MG63 (cell line): Measurements from ENCODE around the gene NUMBL. TPM values are rescaled to one million over a fixed set of nuclear protein-coding genes. Genes with fewer than 3 reads are reported as not detected.
"Not testable (repeated sequence)": the region's sequence is repeated elsewhere in the genome, so short reads cannot be mapped to it uniquely, and the experiment has no call there.

ENCODE experiments used
- DNase-seq: peaks from one replicate; pipeline ENCODE4 v3.0.0-alpha.2; 2020
- H3K27me3 ChIP-seq: fragments of 250-450 bp; sonication (Bioruptor Pico); 2 replicates; pipeline ENCODE4 v1.5.1; 2020; ENCODE audit warnings: mild to moderate bottlenecking, moderate library complexity
- H3K36me3 ChIP-seq: fragments of 250-450 bp; sonication (Bioruptor Pico); 2 replicates; pipeline ENCODE4 v1.5.1; 2020; ENCODE audit warnings: mild to moderate bottlenecking, moderate library complexity
- H3K4me3 ChIP-seq: fragments of 250-450 bp; sonication (Bioruptor Pico); 2 replicates; pipeline ENCODE4 v1.5.1; 2020; ENCODE audit warnings: mild to moderate bottlenecking, moderate library complexity
- H3K9me3 ChIP-seq: fragments of 250-450 bp; sonication (Bioruptor Pico); 2 replicates; pipeline ENCODE4 v1.5.1; 2020; ENCODE audit warnings: mild to moderate bottlenecking, moderate library complexity
- total RNA-seq: library from RNA; depleted of rRNA; stranded (reverse); fragments of >200 nt; shearing (Covaris generic); gene quantifications from 2 replicates; pipeline ENCODE4 v1.2.3, GENCODE V29; 2014; ENCODE audit warnings: low replicate concordance

Gene NUMBL
- total RNA-seq, 1 experiment from 2014 or later, result 42.8 TPM

DNA sequence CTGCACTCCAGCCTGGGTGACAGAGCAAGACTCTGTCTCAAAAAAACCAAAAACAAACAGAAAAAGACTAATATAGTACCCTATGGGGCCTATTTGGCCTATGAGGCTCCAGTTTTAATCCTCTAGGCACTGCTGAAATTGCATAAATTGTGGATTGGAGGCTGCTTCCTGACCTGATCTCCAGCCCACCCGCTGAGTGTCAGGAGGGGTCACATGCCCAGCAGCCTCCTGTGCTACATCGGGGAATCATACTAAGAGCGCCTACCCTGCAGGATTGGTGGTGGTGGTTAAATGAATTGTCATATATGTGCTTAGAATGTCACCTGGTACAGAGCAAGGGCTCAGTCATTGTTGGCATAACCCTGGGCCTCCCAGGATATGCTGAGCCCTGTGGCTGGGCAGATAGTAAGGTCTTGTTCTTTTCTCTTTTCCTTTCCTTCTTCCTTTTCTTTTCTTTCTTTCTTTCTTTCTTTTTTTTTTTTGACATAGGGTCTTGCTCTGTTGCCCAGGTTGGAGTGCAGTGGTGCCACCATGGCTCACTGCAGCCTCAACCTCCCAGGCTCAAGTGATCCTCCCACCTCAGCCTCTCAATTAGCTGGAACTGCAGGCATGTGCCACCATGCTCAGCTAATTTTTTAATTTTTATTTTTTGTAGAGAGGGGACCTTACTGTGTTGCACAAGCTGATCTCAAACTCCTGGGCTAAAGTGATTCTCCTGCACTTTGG lies 58.0 kb downstream of the NUMBL start:
- Histone ChIP-seq H3K27me3 (no peaks in the 10 kb centered on the region), H3K4me3 (no peak overlapping the region), H3K36me3 (peaks cover 32% of the 10 kb centered on the region), H3K9me3 (no peaks in the 10 kb centered on the region)
- no peak for DNase-seq

DNA sequence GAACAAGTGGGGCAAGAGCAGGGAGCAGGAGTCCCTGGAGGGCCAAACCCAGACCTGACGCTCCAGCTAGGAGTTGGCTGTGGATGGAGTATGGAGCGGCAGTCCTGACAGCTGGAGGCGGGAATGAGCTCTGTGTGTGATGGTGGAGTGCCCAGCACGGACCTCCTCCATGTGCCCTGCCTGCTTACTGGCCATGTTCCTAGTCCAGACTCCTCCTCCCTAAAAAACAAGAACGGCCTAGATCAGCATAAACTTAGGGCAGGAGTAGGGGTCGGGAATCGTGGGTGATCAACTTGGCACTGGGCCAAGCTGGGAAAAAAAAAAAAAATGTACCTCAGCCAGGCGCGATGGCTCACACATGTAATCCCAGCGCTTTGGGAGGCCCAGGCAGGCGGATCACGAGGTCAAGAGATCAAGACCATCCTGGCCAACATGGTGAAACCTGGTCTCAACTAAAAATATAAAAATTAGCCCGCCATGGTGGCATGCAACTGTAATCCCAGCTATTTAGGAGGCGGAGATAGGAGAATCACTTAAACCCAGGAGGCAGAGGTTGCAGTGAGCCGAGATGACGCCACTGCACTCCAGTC lies 59.8 kb downstream of the NUMBL start:
- Histone ChIP-seq H3K9me3 (no peaks in the 10 kb centered on the region), H3K27me3 (no peaks in the 10 kb centered on the region), H3K36me3 (peaks cover 47% of the 10 kb centered on the region), H3K4me3 (no peak overlapping the region)
- no peak for DNase-seq

DNA sequence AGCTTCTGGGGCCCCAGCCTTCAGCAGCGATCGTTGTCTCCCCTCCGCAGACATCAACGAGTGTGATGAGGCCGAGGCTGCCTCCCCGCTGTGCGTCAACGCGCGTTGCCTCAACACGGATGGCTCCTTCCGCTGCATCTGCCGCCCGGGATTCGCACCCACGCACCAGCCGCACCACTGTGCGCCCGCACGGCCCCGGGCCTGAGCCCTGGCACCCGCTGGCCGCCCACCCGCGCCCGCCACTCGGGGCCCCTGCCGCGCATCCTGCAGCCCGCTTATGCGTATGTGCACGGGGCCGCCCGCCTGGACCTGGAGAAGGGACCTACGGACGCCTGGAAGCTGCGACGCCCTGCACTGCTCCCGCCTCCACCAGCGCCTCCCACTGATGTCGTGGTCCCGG lies 61.1 kb downstream of the NUMBL start:
- Histone ChIP-seq H3K9me3 (no peaks in the 10 kb centered on the region), H3K4me3 (no peak overlapping the region), H3K36me3 (peaks cover 58% of the 10 kb centered on the region), H3K27me3 (no peaks in the 10 kb centered on the region)
- DNase-seq, result no peak

DNA sequence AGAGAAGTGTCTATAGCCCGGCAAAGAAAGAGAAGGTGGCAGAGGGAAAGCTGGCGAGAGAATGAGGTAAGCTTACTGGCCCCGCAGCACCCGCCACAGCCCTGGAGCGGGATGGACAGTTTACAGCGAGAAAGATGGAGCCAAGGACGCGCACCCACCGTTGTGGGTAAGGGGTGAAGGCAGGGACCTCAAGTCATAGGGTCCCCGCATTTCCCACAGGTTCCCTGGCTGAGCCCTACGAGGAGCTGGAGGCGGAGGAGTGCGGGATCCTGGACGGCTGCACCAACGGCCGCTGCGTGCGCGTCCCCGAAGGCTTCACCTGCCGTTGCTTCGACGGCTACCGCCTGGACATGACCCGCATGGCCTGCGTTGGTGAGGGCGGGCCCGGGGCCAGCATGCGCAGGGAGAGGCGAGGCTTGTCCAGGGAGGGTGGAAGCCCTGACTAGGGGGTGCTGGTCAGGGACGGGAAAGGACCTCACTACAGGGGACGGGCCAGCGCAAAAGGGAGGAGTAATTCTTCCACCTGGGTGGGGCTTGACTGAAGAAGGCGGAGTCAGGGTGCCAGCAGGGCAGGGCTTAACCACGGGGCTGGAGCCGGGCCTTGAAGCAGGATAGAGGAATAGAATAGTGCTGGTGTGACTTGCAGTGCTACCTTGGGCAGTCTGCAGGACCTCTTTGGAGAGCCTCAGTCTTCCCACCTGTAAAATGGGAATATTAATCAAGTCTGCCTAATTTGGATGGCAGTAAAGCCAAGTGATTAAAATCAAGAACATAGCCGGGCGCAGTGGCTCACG lies 62.8 kb downstream of the NUMBL start:
- H3K36me3 ChIP-seq, result peaks cover 74% of the 10 kb centered on the region
- no peak for DNase-seq

DNA sequence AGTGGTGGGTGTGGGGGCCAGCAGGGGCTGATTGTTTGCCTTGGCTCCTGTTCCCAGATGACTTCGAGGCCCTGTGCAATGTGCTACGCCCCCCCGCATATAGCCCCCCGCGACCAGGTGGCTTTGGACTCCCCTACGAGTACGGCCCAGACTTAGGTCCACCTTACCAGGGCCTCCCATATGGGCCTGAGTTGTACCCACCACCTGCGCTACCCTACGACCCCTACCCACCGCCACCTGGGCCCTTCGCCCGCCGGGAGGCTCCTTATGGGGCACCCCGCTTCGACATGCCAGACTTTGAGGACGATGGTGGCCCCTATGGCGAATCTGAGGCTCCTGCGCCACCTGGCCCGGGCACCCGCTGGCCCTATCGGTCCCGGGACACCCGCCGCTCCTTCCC lies 63.5 kb downstream of the NUMBL start:
- Histone ChIP-seq H3K9me3 (no peaks in the 10 kb centered on the region), H3K36me3 (peaks cover 82% of the 10 kb centered on the region), H3K27me3 (no peaks in the 10 kb centered on the region), H3K4me3 (no peak overlapping the region)
- DNase-seq, result no peak

More for the DNA sequence above, 62.8 kb downstream of the NUMBL start:
- Histone ChIP-seq H3K27me3 (no peaks in the 10 kb centered on the region), H3K4me3 (no peak overlapping the region), H3K9me3 (no peaks in the 10 kb centered on the region)

DNA sequence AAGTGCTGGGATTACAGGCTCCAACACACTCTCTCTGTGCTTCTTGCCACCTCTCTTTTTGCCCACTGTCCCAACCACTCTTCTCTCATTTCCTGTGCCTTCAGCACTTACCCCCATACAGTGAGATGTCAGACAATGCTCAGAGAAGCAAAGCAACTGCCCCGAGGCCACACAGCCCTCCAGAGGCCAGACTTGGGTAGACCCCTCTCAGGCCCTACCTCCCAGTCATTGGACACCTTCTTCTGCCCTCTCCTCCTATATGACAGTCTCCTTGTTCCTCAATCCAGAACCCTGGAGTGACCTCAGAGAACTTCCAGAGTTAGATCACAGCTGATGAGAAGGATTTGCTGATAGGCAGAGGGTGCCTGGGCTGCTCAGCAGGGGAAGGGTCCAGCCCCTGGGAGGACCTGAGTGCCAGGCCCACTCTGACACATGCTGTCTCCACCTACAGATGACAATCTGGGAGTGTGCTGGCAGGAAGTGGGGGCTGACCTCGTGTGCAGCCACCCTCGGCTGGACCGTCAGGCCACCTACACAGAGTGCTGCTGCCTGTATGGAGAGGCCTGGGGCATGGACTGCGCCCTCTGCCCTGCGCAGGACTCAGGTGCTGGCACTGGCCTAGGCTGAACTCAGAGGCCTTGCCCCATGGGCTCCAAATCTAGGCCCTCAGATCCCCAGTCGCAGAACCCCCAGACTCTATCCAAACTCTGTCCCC lies 64.9 kb downstream of the NUMBL start:
- DNase-seq, result no peak
- Histone ChIP-seq H3K4me3 (no peak overlapping the region), H3K36me3 (peaks cover 88% of the 10 kb centered on the region), H3K9me3 (no peaks in the 10 kb centered on the region), H3K27me3 (no peaks in the 10 kb centered on the region)

DNA sequence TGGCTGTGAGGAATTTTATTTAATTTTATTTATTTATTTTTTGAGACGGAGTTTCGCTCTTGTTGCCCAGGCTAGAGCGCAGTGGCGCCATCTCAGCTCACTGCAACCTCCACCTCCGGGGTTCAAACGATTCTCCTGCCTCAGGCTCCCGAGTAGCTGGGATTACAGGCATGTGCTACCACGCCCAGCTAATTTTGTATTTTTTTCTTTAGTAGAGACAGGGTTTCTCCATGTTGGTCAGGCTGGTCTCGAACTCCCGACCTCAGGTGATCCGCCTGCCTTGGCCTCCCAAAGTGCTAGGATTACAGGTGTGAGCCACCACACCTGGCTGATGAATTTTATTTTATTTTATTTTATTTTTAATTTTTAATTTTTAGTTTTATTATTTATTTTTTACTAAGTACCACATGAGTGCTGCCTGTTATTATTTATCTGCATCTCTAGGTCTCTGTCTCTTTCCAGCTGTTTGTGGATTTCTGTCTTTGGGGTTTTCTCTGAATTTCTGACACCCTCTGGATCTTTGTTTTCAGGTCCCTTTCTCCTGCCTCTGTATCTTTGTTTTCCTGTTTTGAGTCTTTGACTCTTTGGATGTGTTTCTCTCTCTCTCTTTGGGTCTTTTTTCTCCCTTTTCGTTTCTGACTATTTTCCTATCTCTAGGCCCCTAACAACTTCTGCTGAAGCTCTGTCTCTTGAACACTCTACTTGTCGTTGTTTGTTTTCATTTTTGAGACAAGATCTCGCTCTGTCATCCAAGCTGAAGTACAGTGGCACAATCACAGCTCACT lies 65.9 kb downstream of the NUMBL start:
- not testable (repeated sequence) for DNase-seq, H3K27me3 ChIP-seq, H3K4me3 ChIP-seq, H3K9me3 ChIP-seq
- H3K36me3 ChIP-seq, result peaks cover 88% of the 10 kb centered on the region

DNA sequence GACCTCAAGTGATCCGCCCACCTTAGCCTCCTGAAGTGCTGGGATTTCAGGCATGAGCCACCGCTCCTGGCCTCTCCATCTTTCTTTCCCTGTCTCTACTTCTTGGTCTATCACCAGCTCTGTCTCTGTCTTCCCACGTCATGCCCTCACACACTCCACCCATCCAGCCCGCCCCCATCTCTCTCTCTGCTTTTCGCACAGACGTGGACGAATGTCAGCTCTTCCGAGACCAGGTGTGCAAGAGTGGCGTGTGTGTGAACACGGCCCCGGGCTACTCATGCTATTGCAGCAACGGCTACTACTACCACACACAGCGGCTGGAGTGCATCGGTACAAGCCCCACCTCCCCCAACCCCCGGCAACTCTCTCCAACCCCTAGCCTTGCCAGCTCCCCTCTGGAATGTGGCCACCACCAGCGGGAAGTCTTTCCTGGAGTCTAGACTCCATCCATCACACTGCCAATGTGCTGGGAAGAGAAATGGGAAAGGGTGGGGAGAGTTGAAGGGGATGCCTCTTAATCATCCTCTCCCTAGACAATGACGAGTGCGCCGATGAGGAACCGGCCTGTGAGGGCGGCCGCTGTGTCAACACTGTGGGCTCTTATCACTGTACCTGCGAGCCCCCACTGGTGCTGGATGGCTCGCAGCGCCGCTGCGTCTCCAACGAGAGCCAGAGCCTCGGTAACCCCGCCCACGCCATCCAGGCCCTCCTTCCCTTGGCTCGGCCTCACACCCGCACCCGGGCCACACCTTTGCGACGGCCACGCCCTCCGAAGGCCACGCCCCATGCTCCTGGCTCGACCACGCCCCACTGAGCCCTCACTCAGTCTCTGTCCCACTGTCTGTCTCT lies 66.8 kb downstream of the NUMBL start:
- DNase-seq, result no peak
- Histone ChIP-seq H3K27me3 (no peaks in the 10 kb centered on the region), H3K9me3 (no peaks in the 10 kb centered on the region), H3K4me3 (no peak overlapping the region), H3K36me3 (peaks cover 91% of the 10 kb centered on the region)

DNA sequence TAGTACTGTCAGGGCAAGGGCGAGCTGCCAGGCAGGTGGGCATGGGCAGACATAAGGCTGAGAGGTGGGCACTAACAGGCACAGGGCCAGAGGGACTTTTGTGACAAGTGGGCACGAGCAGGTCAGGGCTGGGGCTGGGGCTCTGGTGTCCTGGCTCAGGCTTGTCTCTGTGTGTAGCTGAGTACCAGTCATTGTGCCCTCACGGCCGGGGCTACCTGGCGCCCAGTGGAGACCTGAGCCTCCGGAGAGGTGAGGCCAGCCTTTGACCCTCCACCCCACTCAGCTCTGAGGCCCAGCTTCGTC lies 67.7 kb downstream of the NUMBL start:
- H3K4me3 ChIP-seq, result no peak overlapping the region
- DNase-seq, result no peak
- no peaks in the 10 kb centered on the region for H3K27me3 ChIP-seq
- peaks cover 90% of the 10 kb centered on the region for H3K36me3 ChIP-seq
- no peaks in the 10 kb centered on the region for H3K9me3 ChIP-seq

DNA sequence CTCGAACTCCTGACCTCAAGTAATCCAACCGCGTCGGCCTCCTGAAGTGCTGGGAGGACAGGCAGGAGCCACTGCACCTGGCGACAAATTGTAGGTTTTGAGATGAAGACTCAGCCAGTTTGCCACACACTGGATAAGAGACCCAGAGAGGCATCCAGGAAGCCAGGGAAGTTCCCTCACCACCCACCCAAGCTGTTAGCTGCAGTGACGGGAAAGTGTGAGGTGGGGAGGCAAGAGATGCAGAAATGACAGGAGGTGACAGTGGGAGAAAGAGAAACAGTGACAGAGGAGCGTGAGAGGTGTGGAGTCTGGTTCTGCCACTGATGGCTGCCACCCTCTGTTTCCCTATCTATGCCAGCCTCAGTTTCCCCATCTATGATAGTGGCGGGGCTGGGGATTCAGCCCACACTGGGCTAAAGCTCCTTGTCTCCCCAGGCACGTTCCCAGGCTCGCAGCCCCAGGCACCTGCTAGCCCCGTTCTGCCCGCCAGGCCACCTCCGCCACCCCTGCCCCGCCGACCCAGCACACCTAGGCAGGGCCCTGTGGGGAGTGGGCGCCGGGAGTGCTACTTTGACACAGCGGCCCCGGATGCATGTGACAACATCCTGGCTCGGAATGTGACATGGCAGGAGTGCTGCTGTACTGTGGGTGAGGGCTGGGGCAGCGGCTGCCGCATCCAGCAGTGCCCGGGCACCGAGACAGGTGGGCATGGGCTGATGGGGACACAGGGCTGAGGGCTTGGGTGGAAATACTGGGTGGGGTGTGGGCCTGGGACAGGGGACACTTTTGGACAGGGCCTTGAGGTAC lies 68.3 kb downstream of the NUMBL start:
- Histone ChIP-seq H3K36me3 (peaks cover 87% of the 10 kb centered on the region), H3K4me3 (no peak overlapping the region), H3K27me3 (no peaks in the 10 kb centered on the region), H3K9me3 (no peaks in the 10 kb centered on the region)
- no peak for DNase-seq

DNA sequence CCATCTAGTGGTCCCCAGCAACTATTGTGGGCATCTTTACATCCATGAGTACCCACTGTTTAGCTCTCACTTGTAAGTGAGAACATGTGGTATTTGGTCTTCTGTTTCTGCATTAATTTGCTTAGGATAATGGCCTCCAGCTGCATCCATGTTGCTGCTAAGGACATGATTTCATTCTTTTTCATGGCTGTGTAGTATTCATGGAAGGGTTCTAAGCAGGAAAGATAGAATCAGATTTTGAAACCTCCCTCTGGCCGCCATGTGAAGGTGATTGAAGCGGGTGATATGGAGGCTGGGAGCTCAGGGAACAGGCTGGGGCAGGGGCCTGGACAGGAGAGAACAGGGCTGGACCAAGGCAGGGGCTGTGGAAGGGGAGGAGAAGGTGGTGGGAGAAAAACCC lies 69.2 kb downstream of the NUMBL start:
- no peaks in the 10 kb centered on the region for H3K27me3 ChIP-seq
- H3K9me3 ChIP-seq, result no peaks in the 10 kb centered on the region
- no peak overlapping the region for H3K4me3 ChIP-seq
- peaks cover 88% of the 10 kb centered on the region for H3K36me3 ChIP-seq
- no peak for DNase-seq

DNA sequence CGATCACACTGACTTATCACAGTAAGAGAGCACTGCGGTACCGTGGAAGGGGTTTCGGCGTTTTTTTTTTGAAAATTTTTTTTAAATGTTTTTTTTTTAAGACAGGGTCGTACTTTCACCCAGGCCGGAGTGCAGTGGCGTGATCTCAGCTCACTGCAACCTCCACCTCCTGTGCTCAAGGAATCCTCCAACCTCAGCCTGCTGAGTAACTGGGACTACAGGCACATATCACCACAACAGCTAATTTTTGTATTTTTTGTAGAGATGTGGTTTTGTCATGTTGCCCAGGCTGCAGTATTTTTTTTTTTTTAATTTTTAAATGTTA lies 70.3 kb downstream of the NUMBL start:
- DNase-seq, result no peak
- H3K4me3 ChIP-seq, result no peak overlapping the region
- no peaks in the 10 kb centered on the region for H3K27me3 ChIP-seq
- peaks cover 86% of the 10 kb centered on the region for H3K36me3 ChIP-seq
- no peaks in the 10 kb centered on the region for H3K9me3 ChIP-seq

DNA sequence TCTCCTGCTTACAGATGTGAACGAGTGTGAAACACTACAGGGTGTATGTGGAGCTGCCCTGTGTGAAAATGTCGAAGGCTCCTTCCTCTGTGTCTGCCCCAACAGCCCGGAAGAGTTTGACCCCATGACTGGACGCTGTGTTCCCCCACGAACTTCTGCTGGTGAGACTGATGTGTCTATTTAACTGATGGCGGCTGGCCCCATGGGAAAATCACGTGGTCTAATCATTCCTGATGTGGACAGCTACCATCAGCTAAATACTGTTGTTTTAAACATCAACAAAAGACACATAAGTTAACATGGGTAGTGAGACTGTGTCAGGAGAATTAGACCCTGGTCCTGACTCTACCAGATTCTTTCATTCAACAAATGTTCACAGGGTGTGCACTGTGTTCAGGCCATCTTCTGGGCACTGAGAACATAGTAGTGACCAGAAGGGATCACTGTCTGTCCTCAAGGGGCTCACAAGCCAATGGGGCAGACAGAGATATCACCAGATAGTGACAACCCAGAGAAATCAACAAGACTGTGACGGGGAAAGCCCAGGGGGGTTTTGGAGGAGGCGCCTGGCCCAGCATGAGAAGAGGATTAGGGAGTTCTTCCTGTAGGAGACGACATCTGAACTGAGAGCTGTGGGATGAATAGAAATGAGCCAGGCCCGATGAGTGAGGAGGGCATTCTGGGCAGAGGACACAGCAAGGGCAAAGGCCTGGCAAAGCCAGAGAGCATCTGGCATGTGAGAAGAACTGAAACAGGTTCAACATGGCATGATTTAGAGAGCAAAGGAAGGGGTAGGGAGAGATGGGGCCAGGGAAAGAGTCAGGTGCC lies 70.9 kb downstream of the NUMBL start:
- DNase-seq, result no peak
- H3K4me3 ChIP-seq, result no peak overlapping the region
- H3K27me3 ChIP-seq, result no peaks in the 10 kb centered on the region
- H3K9me3 ChIP-seq, result no peaks in the 10 kb centered on the region
- peaks cover 82% of the 10 kb centered on the region for H3K36me3 ChIP-seq

DNA sequence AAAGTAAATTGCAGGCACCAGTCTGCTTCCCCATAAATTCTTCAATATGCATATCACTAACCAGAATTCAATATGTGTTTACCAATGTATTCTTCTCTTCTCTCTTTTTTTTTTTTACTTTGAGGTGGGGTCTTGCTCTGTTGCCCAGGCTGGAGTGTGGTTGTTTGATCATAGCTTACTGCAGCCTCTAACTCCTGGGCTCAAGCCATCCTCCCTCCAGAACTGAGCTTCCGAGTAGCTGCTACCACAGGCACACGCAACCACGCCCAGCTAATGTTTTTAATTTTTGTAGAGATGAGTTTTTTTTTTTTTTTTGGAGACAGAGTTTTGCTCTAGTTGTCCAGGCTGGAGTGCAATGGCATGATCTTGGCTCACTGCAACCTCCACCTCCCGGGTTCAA lies 72.5 kb downstream of the NUMBL start:
- H3K27me3 ChIP-seq, result no peaks in the 10 kb centered on the region
- H3K9me3 ChIP-seq, result no peaks in the 10 kb centered on the region
- no peak for DNase-seq
- no peak overlapping the region for H3K4me3 ChIP-seq
- peaks cover 81% of the 10 kb centered on the region for H3K36me3 ChIP-seq
